AG10803 (cell line): ENCODE results near the gene IKZF4.

Source experiments
- DNase-seq: peaks from one replicate; pipeline ENCODE4 v3.0.0; 2010; ENCODE audit warnings: low read depth
- H3K4me3 ChIP-seq: 2 replicates; pipeline ENCODE4 v1.5.1; 2011; ENCODE audit warnings: mild to moderate bottlenecking, low read length, control low read depth
- TF ChIP-seq, protein P1 (sequence below): conservative IDR thresholded peaks from 2 replicates; pipeline ENCODE4 v1.5.1; 2011; ENCODE audit warnings: mild to moderate bottlenecking, low read length, control low read depth, inconsistent platforms

IKZF4 gene

DNA sequence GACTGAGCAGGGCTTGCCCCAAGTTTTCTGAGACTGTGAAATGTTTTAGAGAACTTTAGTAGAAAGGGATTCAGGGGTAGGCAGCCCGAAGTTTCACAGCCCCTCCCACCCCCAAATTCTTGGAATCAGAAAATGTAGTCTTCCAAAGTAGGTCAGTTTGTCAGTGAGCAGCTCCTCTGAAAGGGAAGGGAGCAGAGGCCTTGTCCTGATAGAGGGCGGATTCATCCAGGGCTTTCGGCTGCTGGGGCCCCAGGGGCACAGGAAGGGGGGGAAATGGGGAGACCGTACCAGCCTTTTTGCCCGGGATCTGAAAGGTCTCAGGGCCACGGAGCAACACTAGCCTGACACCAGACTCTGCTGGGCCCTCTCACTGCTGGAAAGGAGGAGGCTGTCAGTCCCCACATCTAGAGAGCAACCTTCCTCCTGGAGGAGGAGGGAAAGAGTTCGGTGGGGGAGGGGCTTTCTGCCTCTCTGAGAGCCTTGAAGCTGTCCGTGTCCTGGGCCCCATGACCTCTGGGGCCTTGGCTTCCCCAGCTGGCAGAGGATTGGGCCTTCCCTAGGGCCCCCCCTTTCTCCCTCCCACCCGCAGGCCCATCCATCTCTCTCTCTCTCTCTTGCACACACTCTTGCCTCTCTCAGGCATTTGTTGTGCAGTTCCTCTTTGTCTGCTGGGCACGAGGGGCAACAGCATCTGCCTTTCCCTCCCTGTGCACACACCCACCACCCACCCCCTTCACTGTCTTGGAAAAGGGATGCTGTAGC is at the start of gene IKZF4:
IKZF4 (plus strand) TSS at position 621 of the 762 bp plus-strand sequence. CDS start 451 bp downstream, outside the sequence.
- H3K4me3 ChIP-seq = no peak within 1 kb of the TSS
- peak; percentile 15 for DNase-seq

DNA sequence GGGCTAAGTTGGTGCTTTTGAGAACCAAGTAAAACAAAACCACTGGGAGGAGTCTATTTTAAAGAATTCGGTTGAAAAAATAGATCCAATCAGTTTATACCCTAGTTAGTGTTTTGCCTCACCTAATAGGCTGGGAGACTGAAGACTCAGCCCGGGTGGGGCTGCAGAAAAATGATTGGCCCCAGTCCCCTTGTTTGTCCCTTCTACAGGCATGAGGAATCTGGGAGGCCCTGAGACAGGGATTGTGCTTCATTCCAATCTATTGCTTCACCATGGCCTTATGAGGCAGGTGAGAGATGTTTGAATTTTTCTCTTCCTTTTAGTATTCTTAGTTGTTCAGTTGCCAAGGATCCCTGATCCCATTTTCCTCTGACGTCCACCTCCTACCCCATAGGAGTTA is 48.8 kb upstream of the IKZF4 start:
- DNase-seq = peak; percentile 68
- no peak overlapping the region; the same call in 1 of the 2 replicates for H3K4me3 ChIP-seq
- TF ChIP-seq, protein P1, sequence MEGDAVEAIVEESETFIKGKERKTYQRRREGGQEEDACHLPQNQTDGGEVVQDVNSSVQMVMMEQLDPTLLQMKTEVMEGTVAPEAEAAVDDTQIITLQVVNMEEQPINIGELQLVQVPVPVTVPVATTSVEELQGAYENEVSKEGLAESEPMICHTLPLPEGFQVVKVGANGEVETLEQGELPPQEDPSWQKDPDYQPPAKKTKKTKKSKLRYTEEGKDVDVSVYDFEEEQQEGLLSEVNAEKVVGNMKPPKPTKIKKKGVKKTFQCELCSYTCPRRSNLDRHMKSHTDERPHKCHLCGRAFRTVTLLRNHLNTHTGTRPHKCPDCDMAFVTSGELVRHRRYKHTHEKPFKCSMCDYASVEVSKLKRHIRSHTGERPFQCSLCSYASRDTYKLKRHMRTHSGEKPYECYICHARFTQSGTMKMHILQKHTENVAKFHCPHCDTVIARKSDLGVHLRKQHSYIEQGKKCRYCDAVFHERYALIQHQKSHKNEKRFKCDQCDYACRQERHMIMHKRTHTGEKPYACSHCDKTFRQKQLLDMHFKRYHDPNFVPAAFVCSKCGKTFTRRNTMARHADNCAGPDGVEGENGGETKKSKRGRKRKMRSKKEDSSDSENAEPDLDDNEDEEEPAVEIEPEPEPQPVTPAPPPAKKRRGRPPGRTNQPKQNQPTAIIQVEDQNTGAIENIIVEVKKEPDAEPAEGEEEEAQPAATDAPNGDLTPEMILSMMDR = no peak

More for the DNA sequence above, at the start of gene IKZF4:
- TF ChIP-seq, protein P1 = no peak

DNA sequence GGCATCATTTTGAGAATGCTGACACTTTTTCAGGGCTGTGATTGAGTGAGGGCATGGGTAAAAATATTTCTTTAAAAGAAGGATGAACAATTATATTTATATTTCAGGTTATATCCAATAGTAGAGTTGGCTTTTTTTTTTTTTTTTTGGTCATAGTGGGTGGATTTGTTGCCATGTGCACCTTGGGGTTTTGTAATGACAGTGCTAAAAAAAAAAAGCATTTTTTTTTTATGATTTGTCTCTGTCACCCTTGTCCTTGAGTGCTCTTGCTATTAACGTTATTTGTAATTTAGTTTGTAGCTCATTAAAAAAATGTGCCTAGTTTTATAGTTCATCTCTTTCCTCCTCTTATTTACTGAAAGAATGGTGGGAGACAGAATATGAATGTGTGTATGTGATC is 48.4 kb upstream of the IKZF4 start:
- peak overlapping the region; percentile 66 for H3K4me3 ChIP-seq
- TF ChIP-seq, protein P1 = no peak
- no peak for DNase-seq

DNA sequence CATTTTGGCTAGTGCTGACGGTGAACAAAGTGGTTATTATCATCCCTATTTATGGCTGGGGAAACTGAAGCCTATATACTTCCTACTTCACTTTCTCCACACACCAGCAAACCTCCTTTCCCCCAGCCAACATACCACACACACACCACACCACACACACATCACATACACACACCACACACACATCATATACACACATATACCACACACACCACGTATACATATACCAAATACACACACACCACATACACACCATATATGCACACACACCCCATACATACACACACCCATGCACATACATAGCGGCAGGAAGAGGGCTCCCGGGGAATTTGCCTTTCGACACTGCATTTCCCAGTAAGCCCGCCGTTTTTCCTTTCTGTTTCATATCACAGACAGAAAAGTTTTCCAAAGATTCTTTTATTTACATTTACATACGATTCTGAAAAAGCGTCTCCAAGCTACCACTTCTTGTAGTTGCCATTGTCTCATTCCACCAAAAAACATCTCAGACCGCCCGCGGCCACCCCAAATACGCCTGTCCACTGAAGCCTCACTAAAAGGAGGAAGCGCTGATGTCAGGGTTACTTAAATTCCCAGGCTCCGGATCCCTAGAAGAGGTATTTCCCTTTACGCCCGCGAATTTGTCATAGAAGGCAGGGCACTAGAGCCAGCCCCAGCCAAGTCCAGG is 47.8 kb upstream of the IKZF4 start:
- H3K4me3 ChIP-seq = peak overlapping the region; percentile 66
- TF ChIP-seq, protein P1 = no peak
- peak; percentile 49 for DNase-seq

DNA sequence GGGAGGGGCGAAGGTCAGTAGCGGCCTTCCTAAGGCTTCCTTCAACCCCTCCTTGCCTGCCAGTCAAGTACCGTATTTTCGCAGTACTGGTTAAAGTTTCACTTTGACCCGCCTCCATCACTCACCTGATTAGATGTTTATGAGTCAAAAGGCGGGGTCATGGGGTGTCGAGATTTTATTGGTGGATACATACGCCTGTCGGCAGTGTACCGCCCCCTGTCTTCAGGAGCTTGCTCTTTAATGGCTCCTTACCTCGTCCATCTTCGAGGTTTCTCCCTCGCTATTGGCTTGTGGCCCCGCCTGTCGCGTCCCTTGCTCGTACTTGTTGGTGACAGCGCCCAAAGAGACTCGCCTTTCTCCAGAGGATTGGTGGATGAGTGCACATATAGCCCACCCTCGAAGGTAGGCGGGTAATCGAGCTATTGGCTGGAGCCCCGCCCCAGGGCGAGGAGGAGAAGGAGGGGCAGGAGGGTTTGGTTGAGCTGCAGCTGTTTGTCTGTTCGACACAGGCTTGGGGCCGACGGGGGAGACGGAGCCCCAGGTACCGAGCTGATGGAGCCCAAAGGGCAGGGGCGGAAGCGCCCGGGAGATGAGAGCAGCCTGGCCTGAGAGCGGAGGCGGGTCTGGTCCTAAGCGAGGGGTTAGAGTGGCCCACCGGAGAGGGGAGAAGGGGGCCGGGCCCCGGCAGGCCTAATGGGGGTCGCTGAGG is 47.1 kb upstream of the IKZF4 start, which contains the start of gene RAB5B:
RAB5B (plus strand) TSS at position 480 of the 709 bp plus-strand sequence. CDS start 12,883 bp downstream, outside the sequence.
- H3K4me3 ChIP-seq = peak within 1 kb of the TSS; percentile 96
- DNase-seq = peak; percentile 100
- TF ChIP-seq, protein P1 = no peak

DNA sequence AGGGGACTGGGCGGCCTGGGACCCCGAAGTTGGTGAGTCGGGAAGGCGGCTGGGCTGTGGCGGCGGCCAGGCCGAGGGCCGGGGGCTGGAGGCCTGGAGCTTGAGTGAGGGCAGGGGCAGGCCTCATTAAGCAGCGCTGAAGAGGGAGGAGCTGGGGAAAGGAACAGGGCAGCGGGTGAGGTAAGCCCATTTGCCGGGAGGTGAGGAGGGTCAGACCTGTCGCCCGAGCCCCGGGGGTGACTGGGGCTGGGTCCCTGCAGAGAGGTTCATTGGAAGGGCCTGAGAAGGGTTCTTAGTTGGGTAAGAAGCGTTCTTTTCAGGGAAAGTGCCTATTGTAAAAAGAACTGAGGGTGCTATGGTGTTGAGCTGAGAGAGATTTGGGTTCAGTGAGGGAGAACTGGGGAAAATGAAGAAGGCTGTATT is 46.5 kb upstream of the IKZF4 start:
- TF ChIP-seq, protein P1 = no peak
- DNase-seq = peak; percentile 45
- H3K4me3 ChIP-seq = peak overlapping the region; percentile 96
